HepG2 (cell line): Measurements from ENCODE around the gene CTAG1A. TPM values are rescaled to one million over a fixed set of nuclear protein-coding genes. Genes with fewer than 3 reads are reported as not detected.

Source experiments
- AGO2 ChIP-seq: fragments of 200-400 bp; formaldehyde crosslinking; optimal IDR thresholded peaks from 2 replicates; pipeline ENCODE3; 2017; ENCODE audit warnings: mild to moderate bottlenecking, low read depth, low read length, moderate library complexity
- GABPA ChIP-seq, 2 experiments: IDR thresholded peaks; 2 replicates each; pipeline ENCODE4 v1.6.1; 2011 to 2016; ENCODE audit warnings: low read depth in 2 of 2, low read length in 1 of 2, missing biosample characterization in 1 of 2, missing genetic modification characterization in 1 of 2
- MBD4 ChIP-seq: IDR thresholded peaks from 2 replicates; pipeline ENCODE4 v1.6.1; 2012; ENCODE audit warnings: low read length, inconsistent platforms, borderline replicate concordance
- NFE2 ChIP-seq: sonication (generic); formaldehyde crosslinking; IDR thresholded peaks from 2 replicates; pipeline ENCODE4 v1.4.0; 2020; ENCODE audit warnings: missing genetic modification reagents
- NFKBIZ ChIP-seq: IDR thresholded peaks from 2 replicates; pipeline ENCODE4 v1.6.1; 2018; ENCODE audit warnings: missing genetic modification reagents, missing compliant biosample characterization
- PAX8 ChIP-seq: sonication (generic); formaldehyde crosslinking; IDR thresholded peaks from 2 replicates; pipeline ENCODE4 v1.8.0; 2022; ENCODE audit warnings: mild to moderate bottlenecking, missing genetic modification reagents, borderline replicate concordance
- RBM39 ChIP-seq: fragments of 200-400 bp; formaldehyde crosslinking; IDR thresholded peaks from one replicate; pipeline ENCODE4 v1.6.1; 2018; ENCODE audit warnings: antibody characterized with exemption, mild to moderate bottlenecking, low read depth, low read length; ENCODE audit not compliant: poor library complexity, severe bottlenecking
- SP1 ChIP-seq, 2 experiments: fragments of 450-650 bp in 1 of 2; sonication (generic) in 1 of 2; formaldehyde crosslinking in 1 of 2; IDR thresholded peaks; 2 replicates each; pipeline versions ENCODE4 v1.4.0 to v1.6.1; 2016 to 2020; ENCODE audit warnings: missing genetic modification reagents in 1 of 2
- ZKSCAN8 ChIP-seq: IDR thresholded peaks from 2 replicates; pipeline ENCODE4 v1.6.1; 2016; ENCODE audit warnings: borderline replicate concordance, missing genetic modification reagents, missing compliant biosample characterization
- ZNF180 ChIP-seq: sonication (generic); formaldehyde crosslinking; IDR thresholded peaks from 2 replicates; pipeline ENCODE4 v1.4.0; 2020; ENCODE audit warnings: low read depth, missing genetic modification reagents, borderline replicate concordance
- ZNF260 ChIP-seq: sonication (generic); formaldehyde crosslinking; IDR thresholded peaks from 2 replicates; pipeline ENCODE4 v1.4.0; 2020; ENCODE audit warnings: missing genetic modification reagents, low read depth, mild to moderate bottlenecking, borderline replicate concordance
- ZNF354B ChIP-seq: sonication (generic); formaldehyde crosslinking; IDR thresholded peaks from 2 replicates; pipeline ENCODE4 v1.8.0; 2022; ENCODE audit warnings: mild to moderate bottlenecking, missing genetic modification reagents
- ZNF367 ChIP-seq: sonication (generic); formaldehyde crosslinking; IDR thresholded peaks from 2 replicates; pipeline ENCODE4 v1.4.0; 2020; ENCODE audit warnings: missing genetic modification reagents, borderline replicate concordance
- ZNF430 ChIP-seq: sonication (generic); formaldehyde crosslinking; IDR thresholded peaks from 2 replicates; pipeline ENCODE4 v1.9.0; 2021; ENCODE audit warnings: mild to moderate bottlenecking, missing genetic modification reagents
- ZNF605 ChIP-seq: sonication (generic); formaldehyde crosslinking; IDR thresholded peaks from 2 replicates; pipeline ENCODE4 v1.8.0; 2022; ENCODE audit warnings: mild to moderate bottlenecking, missing genetic modification reagents
- ZNF768 ChIP-seq: sonication (generic); formaldehyde crosslinking; IDR thresholded peaks from 2 replicates; pipeline ENCODE4 v1.4.0; 2020; ENCODE audit warnings: missing genetic modification reagents
- ZNF891 ChIP-seq: sonication (generic); formaldehyde crosslinking; IDR thresholded peaks from 2 replicates; pipeline ENCODE4 v1.5.0; 2020; ENCODE audit warnings: mild to moderate bottlenecking, missing genetic modification reagents
- polyA plus RNA-seq, 8 experiments: library from polyadenylated mRNA; depleted of rRNA in 3 of 8; stranded (reverse) in 7 of 8; unstranded in 1 of 8; fragments of >200 nt; fragmentation: Illumina TruSeq in 4 of 8; extraction: Trizol in 4 of 8; gene quantifications; 2 replicates each; pipeline versions ENCODE4 v1.2.1 to v1.2.3, GENCODE V29; 2011 to 2016; ENCODE audit warnings: low read depth in 4 of 8, missing spikeins in 1 of 8, mixed read lengths in 1 of 8; ENCODE audit not compliant: insufficient read depth in 1 of 8
- total RNA-seq, 5 experiments: library from RNA; depleted of rRNA; stranded (reverse); fragments of >200 nt; fragmentation: Illumina TruSeq; extraction: Trizol; gene quantifications; 2 replicates each; pipeline ENCODE4 v1.2.3, GENCODE V29; 2016; ENCODE audit warnings: low read depth in 1 of 5
- TF ChIP-seq, protein P1 (sequence below): sonication (generic); formaldehyde crosslinking; IDR thresholded peaks from 2 replicates; pipeline ENCODE4 v1.5.0; 2020; ENCODE audit warnings: mild to moderate bottlenecking, missing genetic modification reagents
- TF ChIP-seq, protein P2 (sequence below), 2 experiments: sonication (generic) in 1 of 2; formaldehyde crosslinking in 1 of 2; IDR thresholded peaks; 2 replicates each; pipeline versions ENCODE4 v1.4.0 to v1.6.1; 2018 to 2020; ENCODE audit warnings: missing genetic modification reagents in 2 of 2, borderline replicate concordance in 1 of 2, low read depth in 1 of 2, mild to moderate bottlenecking in 1 of 2, missing biosample characterization in 1 of 2
- TF ChIP-seq, protein P3 (sequence below): sonication (generic); formaldehyde crosslinking; IDR thresholded peaks from 2 replicates; pipeline ENCODE4 v1.4.0; 2020; ENCODE audit warnings: missing genetic modification reagents, borderline replicate concordance
- TF ChIP-seq, protein P4 (sequence below): sonication (generic); formaldehyde crosslinking; IDR thresholded peaks from 2 replicates; pipeline ENCODE4 v1.5.0; 2020; ENCODE audit warnings: mild to moderate bottlenecking, missing genetic modification reagents, borderline replicate concordance

The CTAG1A gene
- total and polyA plus RNA-seq, 2 of the 13 experiments (the other 11 are each of a cell fraction or from before 2014, with no cell fraction given): not detected

DNA sequence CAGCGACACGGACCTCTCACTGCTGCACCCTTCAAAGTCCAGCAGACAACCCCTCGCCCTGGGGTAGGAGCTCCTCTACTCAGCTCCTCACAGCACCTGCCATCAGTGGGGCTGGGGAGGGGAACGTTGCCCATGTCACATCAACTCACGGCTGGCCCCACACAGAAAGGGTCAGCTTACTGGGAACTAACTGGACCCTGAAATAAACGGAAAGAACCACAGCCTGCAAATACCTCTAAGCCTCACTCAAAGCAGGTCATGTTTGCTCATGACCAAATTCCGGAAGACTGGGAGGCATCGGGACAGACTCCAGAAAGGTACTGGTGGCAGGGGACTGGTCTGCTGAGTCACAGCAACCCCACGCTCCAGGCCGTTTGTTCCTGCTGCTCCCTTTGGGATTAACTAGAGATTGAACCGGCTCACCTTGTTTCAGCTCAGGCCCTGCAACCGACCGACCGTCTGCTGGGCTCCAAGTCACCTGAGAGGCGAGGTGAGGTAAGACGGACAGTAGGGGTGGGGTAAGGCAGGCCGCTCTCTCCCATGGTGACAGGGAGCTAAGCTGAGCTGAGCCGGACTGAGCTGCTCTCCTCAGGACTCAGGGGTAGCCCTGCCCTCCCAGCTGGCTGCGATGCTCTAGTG lies 43.9 kb upstream of the CTAG1A start (continued):
- TF ChIP-seq, protein P1, sequence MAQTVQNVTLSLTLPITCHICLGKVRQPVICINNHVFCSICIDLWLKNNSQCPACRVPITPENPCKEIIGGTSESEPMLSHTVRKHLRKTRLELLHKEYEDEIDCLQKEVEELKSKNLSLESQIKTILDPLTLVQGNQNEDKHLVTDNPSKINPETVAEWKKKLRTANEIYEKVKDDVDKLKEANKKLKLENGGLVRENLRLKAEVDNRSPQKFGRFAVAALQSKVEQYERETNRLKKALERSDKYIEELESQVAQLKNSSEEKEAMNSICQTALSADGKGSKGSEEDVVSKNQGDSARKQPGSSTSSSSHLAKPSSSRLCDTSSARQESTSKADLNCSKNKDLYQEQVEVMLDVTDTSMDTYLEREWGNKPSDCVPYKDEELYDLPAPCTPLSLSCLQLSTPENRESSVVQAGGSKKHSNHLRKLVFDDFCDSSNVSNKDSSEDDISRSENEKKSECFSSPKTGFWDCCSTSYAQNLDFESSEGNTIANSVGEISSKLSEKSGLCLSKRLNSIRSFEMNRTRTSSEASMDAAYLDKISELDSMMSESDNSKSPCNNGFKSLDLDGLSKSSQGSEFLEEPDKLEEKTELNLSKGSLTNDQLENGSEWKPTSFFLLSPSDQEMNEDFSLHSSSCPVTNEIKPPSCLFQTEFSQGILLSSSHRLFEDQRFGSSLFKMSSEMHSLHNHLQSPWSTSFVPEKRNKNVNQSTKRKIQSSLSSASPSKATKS (CRISPR knock-in tag): no peak
- TF ChIP-seq ZNF354B (CRISPR knock-in tag) (no peak), NFE2 (CRISPR knock-in tag) (peak; percentile 41; the same call in 1 of the 2 replicates), NFKBIZ (CRISPR knock-in tag) (no peak; the same call in 1 of the 2 replicates), ZNF891 (CRISPR knock-in tag) (no peak), ZNF430 (CRISPR knock-in tag) (no peak), ZNF367 (CRISPR knock-in tag) (no peak), AGO2 (peak; percentile 66), ZNF180 (CRISPR knock-in tag) (no peak), GABPA (IDR thresholded peaks at IDR 0.05; ENCODE audit: low read depth, low read length) (no peak), GABPA (CRISPR knock-in tag; IDR thresholded peaks at IDR 0.05; ENCODE audit: low read depth) (peak; percentile 25; the same call in 1 of the 2 replicates), PAX8 (CRISPR knock-in tag) (no peak), RBM39 (no peak), ZKSCAN8 (CRISPR knock-in tag) (no peak), SP1 (IDR thresholded peaks at IDR 0.05) (no peak), SP1 (CRISPR knock-in tag; IDR thresholded peaks at IDR 0.05) (no peak), ZNF260 (CRISPR knock-in tag) (no peak), MBD4 (no peak), ZNF605 (CRISPR knock-in tag) (no peak), ZNF768 (no peak)
- TF ChIP-seq, protein P2, sequence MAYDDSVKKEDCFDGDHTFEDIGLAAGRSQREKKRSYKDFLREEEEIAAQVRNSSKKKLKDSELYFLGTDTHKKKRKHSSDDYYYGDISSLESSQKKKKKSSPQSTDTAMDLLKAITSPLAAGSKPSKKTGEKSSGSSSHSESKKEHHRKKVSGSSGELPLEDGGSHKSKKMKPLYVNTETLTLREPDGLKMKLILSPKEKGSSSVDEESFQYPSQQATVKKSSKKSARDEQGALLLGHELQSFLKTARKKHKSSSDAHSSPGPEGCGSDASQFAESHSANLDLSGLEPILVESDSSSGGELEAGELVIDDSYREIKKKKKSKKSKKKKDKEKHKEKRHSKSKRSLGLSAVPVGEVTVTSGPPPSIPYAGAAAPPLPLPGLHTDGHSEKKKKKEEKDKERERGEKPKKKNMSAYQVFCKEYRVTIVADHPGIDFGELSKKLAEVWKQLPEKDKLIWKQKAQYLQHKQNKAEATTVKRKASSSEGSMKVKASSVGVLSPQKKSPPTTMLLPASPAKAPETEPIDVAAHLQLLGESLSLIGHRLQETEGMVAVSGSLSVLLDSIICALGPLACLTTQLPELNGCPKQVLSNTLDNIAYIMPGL (CRISPR knock-in tag; IDR thresholded peaks at IDR 0.05; ENCODE audit: borderline replicate concordance in 1 of 2, low read depth in 1 of 2): no peak
- TF ChIP-seq, protein P3, sequence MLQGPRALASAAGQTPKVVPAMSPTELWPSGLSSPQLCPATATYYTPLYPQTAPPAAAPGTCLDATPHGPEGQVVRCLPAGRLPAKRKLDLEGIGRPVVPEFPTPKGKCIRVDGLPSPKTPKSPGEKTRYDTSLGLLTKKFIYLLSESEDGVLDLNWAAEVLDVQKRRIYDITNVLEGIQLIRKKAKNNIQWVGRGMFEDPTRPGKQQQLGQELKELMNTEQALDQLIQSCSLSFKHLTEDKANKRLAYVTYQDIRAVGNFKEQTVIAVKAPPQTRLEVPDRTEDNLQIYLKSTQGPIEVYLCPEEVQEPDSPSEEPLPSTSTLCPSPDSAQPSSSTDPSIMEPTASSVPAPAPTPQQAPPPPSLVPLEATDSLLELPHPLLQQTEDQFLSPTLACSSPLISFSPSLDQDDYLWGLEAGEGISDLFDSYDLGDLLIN (CRISPR knock-in tag): no peak
- TF ChIP-seq, protein P4, sequence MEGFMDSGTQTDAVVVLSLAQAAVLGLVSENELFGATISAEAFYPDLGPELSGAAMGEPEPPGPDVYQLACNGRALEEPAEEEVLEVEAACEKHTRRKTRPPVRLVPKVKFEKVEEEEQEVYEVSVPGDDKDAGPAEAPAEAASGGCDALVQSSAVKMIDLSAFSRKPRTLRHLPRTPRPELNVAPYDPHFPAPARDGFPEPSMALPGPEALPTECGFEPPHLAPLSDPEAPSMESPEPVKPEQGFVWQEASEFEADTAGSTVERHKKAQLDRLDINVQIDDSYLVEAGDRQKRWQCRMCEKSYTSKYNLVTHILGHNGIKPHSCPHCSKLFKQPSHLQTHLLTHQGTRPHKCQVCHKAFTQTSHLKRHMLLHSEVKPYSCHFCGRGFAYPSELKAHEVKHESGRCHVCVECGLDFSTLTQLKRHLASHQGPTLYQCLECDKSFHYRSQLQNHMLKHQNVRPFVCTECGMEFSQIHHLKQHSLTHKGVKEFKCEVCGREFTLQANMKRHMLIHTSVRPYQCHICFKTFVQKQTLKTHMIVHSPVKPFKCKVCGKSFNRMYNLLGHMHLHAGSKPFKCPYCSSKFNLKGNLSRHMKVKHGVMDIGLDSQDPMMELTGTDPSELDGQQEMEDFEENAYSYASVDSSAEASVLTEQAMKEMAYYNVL (CRISPR knock-in tag): no peak
